K562 (cell line): ENCODE data around the gene SPAG16.

Experiments
- ATF2 ChIP-seq: sonication (generic); formaldehyde crosslinking; IDR thresholded peaks from 2 replicates; pipeline ENCODE4 v1.8.1; 2022; ENCODE audit warnings: missing genetic modification reagents
- BRCA1 ChIP-seq, 2 experiments: fragments of 450-650 bp in 1 of 2; sonication (generic) in 1 of 2; formaldehyde crosslinking in 1 of 2; IDR thresholded peaks; 2 replicates each; pipeline versions ENCODE4 v1.5.0 to v1.6.1; 2017 to 2020; ENCODE audit warnings: mild to moderate bottlenecking in 1 of 2, missing genetic modification reagents in 1 of 2
- CTCF ChIP-seq, 3 experiments: IDR thresholded peaks in 2 of 3; conservative IDR thresholded peaks in 1 of 3; 2 replicates each; pipeline ENCODE4 v1.5.1; 2011 to 2012; ENCODE audit warnings: low read length in 3 of 3, mild to moderate bottlenecking in 3 of 3, control low read depth in 2 of 3, improper control_type of control experiment in 1 of 3, inconsistent platforms in 1 of 3, low read depth in 1 of 3, mixed read lengths in 1 of 3, moderate library complexity in 1 of 3; ENCODE audit not compliant: insufficient read depth in 2 of 3
- DPF2 ChIP-seq: fragments of 450-650 bp; IDR thresholded peaks from 2 replicates; pipeline ENCODE4 v1.6.1; 2016
- EZH2 ChIP-seq: IDR thresholded peaks from 2 replicates; pipeline ENCODE4 v1.6.1; 2012; ENCODE audit warnings: low read depth, mild to moderate bottlenecking, inconsistent platforms, low read length, borderline replicate concordance
- FIP1L1 ChIP-seq: fragments of 200-400 bp; formaldehyde crosslinking; IDR thresholded peaks from 2 replicates; pipeline ENCODE4 v1.6.1; 2018; ENCODE audit warnings: mild to moderate bottlenecking, low read depth, low read length; ENCODE audit not compliant: poor library complexity, severe bottlenecking
- GTF3C2 ChIP-seq: IDR thresholded peaks from 3 replicates; pipeline ENCODE4 v1.6.1; 2011; ENCODE audit warnings: borderline replicate concordance, mild to moderate bottlenecking, moderate library complexity; ENCODE audit not compliant: insufficient read length; ENCODE audit errors: extremely low read depth
- JUN ChIP-seq, 2 experiments: sonication (generic) in 1 of 2; formaldehyde crosslinking in 1 of 2; IDR thresholded peaks; 2 replicates each; pipeline versions ENCODE4 v1.6.1 to v1.8.0; 2012 to 2022; ENCODE audit warnings: borderline replicate concordance in 2 of 2, mild to moderate bottlenecking in 2 of 2, improper control_type of control experiment in 1 of 2, low read depth in 1 of 2, low read length in 1 of 2, missing genetic modification reagents in 1 of 2
- KLF6 ChIP-seq: fragments of 250-450 bp; sonication (Bioruptor Pico); IDR thresholded peaks from 2 replicates; pipeline ENCODE4 v1.4.0; 2020; ENCODE audit warnings: mild to moderate bottlenecking, moderate library complexity, borderline replicate concordance
- MAFK ChIP-seq: IDR thresholded peaks from 2 replicates; pipeline ENCODE4 v1.6.1; 2011; ENCODE audit warnings: low read length, improper control_type of control experiment
- NR2C2 ChIP-seq, 2 experiments: fragments of 200-800 bp in 1 of 2; sonication (Bioruptor generic) in 1 of 2; sonication (generic) in 1 of 2; formaldehyde crosslinking in 1 of 2; IDR thresholded peaks; 2 replicates each; pipeline versions ENCODE4 v1.6.1 to v1.8.0; 2016 to 2022; ENCODE audit warnings: mild to moderate bottlenecking in 1 of 2, missing compliant biosample characterization in 1 of 2, missing genetic modification characterization in 1 of 2, missing genetic modification reagents in 1 of 2
- TAF1 ChIP-seq: IDR thresholded peaks from 2 replicates; pipeline ENCODE4 v1.6.1; 2011; ENCODE audit warnings: mild to moderate bottlenecking, low read length, moderate library complexity; ENCODE audit not compliant: insufficient read depth, control insufficient read depth, severe bottlenecking; ENCODE audit errors: extremely low read depth
- ZFP30 ChIP-seq: fragments of 250-450 bp; sonication (Bioruptor Pico); IDR thresholded peaks from 2 replicates; pipeline ENCODE4 v1.8.0; 2022; ENCODE audit warnings: moderate library complexity, mild to moderate bottlenecking, inconsistent platforms, borderline replicate concordance

- TF ChIP-seq GTF3C2 (no peak), NR2C2 (CRISPR knock-in tag; IDR thresholded peaks at IDR 0.05) (no peak), NR2C2 (tag; IDR thresholded peaks at IDR 0.05) (no peak), JUN (IDR thresholded peaks at IDR 0.05; ENCODE audit: borderline replicate concordance, low read depth, low read length) (no peak), JUN (CRISPR knock-in tag; IDR thresholded peaks at IDR 0.05; ENCODE audit: borderline replicate concordance) (no peak), ATF2 (CRISPR knock-in tag) (no peak), ZFP30 (CRISPR knock-in tag) (no peak), BRCA1 (IDR thresholded peaks at IDR 0.05) (no peak), BRCA1 (CRISPR knock-in tag; IDR thresholded peaks at IDR 0.05) (no peak), KLF6 (CRISPR knock-in tag) (no peak), TAF1 (no peak), MAFK (no peak), EZH2 (no peak), DPF2 (no peak), FIP1L1 (no peak), CTCF (IDR thresholded peaks at IDR 0.05 in 2 of 3, conservative IDR thresholded peaks at IDR 0.05 in 1 of 3; ENCODE audit: insufficient read depth in 2 of 3, low read depth in 1 of 3, low read length in 3 of 3) (no peak)
Measured at GRCh38 chr2:214004463-214004862, 720.2 kb downstream of the SPAG16 start.
